GM10266 (cell line): ENCODE results near the gene SLC19A1.

Experiments
- DNase-seq: peaks from one replicate; pipeline ENCODE4 v3.0.0; 2012; ENCODE audit errors: extremely low spot score
- TF ChIP-seq, protein P1 (sequence below): IDR thresholded peaks from 2 replicates; pipeline ENCODE4 v1.5.1; 2012; ENCODE audit warnings: mild to moderate bottlenecking, low read depth; ENCODE audit not compliant: control insufficient read depth, insufficient read depth; ENCODE audit errors: missing control alignments

The SLC19A1 gene

DNA sequence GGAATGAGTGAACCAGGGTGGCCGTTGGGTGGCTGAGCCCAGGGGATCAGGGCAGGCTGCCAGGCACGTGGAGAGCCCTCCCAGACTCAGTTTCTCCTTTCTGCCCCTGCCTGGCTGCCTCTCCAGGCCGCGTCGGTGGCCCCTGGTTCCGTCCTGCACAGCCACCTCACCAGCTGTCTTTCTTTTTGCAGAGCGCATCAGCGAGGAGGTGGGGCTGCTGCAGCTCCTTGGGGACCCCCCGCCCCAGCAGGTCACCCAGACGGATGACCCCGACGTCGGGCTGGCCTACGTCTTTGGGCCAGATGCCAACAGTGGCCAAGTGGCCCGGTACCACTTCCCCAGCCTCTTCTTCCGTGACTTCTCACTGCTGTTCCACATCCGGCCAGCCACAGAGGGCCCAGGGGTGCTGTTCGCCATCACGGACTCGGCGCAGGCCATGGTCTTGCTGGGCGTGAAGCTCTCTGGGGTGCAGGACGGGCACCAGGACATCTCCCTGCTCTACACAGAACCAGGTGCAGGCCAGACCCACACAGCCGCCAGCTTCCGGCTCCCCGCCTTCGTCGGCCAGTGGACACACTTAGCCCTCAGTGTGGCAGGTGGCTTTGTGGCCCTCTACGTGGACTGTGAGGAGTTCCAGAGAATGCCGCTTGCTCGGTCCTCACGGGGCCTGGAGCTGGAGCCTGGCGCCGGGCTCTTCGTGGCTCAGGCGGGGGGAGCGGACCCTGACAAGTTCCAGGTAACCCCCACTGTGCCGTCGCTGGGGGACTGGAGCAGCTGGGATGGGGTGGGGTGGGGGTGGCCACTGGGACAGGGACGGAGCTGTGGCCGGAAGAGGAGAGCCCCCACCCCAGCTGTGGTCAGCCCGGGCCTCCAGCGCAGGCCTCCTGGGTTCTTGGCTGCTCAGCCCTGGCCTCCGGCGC lies 73.9 kb downstream of the SLC19A1 start:
- no peak for DNase-seq
- TF ChIP-seq, protein P1, sequence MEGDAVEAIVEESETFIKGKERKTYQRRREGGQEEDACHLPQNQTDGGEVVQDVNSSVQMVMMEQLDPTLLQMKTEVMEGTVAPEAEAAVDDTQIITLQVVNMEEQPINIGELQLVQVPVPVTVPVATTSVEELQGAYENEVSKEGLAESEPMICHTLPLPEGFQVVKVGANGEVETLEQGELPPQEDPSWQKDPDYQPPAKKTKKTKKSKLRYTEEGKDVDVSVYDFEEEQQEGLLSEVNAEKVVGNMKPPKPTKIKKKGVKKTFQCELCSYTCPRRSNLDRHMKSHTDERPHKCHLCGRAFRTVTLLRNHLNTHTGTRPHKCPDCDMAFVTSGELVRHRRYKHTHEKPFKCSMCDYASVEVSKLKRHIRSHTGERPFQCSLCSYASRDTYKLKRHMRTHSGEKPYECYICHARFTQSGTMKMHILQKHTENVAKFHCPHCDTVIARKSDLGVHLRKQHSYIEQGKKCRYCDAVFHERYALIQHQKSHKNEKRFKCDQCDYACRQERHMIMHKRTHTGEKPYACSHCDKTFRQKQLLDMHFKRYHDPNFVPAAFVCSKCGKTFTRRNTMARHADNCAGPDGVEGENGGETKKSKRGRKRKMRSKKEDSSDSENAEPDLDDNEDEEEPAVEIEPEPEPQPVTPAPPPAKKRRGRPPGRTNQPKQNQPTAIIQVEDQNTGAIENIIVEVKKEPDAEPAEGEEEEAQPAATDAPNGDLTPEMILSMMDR, result no peak

DNA sequence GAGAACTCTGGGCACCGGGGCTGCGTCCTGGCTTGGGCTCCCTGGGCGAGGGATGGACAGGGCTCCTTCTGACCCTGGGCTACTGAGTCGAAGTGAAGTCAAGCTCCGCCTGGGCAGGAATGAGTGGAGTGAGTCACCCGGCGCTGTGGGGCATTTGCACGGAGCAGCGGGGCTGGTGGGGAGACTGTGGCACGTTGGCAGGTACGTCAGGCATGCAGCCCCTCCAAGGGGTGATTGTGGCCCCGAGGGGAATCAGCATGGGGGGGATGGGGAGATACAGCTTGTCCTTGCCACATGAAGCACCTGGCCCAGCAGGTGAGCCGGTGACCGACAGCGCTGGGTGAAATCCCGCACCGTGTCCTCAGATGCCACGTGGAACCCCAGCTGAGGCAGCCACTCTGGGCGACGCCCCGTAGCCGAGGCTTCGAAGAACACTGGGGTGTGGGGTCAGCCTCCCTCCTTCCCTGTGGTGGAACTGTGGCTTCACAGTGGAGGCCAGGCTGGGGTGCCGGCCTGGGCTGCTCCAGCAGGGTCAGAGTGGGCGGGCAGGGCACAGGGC lies 74.9 kb downstream of the SLC19A1 start:
- no peak for DNase-seq
- TF ChIP-seq, protein P1, result no peak

- DNase-seq, result no peak
- TF ChIP-seq, protein P1, result no peak
These were observed 75.7 kb downstream of the SLC19A1 start for GRCh38 chr21:45466330-45467220.

DNA sequence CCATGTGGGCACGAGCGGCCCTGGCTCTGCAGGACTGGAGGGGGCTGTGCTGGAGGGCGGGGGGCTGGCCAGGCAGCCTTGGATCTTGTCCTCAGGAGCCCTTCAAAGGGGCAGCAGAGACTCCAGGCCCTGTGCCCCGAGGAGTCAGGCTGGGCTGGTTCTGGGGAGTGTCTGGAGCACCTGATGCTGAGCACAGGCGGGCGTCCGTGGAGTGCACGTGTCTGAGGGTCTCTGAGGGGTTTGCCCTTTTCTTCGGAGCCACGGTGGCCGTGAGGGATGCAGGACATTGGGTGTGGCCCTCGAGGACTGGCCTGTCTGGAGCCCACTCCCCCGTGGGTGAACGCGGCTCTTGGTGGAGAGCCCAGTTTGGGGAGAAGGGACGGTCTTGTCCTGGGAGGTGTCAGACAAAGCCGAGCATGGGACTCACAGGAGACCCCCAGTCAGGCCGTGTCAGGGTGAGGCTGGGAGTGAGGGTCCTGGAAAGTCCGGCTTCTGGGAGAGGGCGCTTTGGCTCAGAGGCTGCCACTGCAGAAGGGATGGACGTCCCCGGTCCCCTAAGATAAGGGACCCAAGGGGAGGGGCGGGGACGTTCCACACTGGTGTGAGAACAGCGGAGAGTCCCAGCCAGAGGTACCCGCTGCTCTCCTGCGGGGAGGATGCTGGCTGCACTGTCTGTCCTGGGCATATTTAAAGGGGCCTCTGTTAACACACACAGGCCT lies 76.5 kb downstream of the SLC19A1 start:
- TF ChIP-seq, protein P1, result no peak
- no peak for DNase-seq

- no peak for DNase-seq
These were observed 77.1 kb downstream of the SLC19A1 start for GRCh38 chr21:45465105-45465504.

DNA sequence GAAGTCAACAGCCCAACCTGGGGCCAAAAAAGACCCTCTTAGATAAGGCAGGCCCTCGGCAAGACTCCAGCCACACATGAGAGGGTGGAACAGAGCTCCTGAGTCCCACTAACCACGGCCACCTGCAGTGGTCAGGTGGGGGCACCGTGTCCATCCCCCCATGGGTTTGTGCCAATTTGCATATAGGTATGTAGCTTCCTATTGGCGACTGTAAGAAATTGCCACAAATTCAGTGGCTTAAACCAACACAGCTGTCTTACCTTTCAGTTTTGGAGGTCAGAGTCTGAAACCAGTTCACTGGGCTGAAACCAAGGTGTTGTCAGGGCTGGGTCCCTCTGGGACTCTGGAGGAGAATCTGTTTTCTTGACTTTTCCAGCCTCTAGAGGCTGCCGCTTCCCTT lies 77.9 kb downstream of the SLC19A1 start:
- DNase-seq, result no peak
- TF ChIP-seq, protein P1, result no peak

More at GRCh38 chr21:45465105-45465504, 77.1 kb downstream of the SLC19A1 start:
- TF ChIP-seq, protein P1, result no peak
